Hepatocyte (in vitro differentiated cells): ENCODE results near the gene MEIS2.

Source experiments
- CTCF ChIP-seq: fragments of 200-600 bp; sonication (generic); IDR thresholded peaks from 2 replicates; pipeline ENCODE4 v1.5.1; 2016; ENCODE audit warnings: antibody characterized with exemption, mild to moderate bottlenecking; ENCODE audit not compliant: poor library complexity
- EZH2 ChIP-seq: fragments of 200-600 bp; sonication (generic); IDR thresholded peaks from 2 replicates; pipeline ENCODE4 v1.6.1; 2016; ENCODE audit warnings: antibody characterized with exemption, mild to moderate bottlenecking, borderline replicate concordance
- EZH2phosphoT487 ChIP-seq: fragments of 200-600 bp; sonication (generic); IDR thresholded peaks from one replicate; pipeline ENCODE4 v1.6.1; 2018; ENCODE audit warnings: antibody characterized with exemption, mild to moderate bottlenecking, low read depth, moderate library complexity; ENCODE audit not compliant: unreplicated experiment, severe bottlenecking

GRCh38 chr15:37097144-37097919 is 3.0 kb downstream of the MEIS2 start:
- TF ChIP-seq CTCF, result no peak
- no peak for TF ChIP-seq EZH2
- peak; percentile 26 for TF ChIP-seq EZH2phosphoT487
